Activated CD8-positive, alpha-beta T cell treated with anti-CD3 and anti-CD28 coated beads for 36 hours (primary cell): ENCODE measurements around the gene LPA. TPM values are rescaled to one million over a fixed set of nuclear protein-coding genes. Genes with fewer than 3 reads are reported as not detected.
"Not testable (repeated sequence)": the region's sequence is repeated elsewhere in the genome, so short reads cannot be mapped to it uniquely, and the experiment has no call there.

Experiments
- ATAC-seq: fragments of 200-7000 bp; cut with Tn5 transposase; one replicate; pipeline ENCODE4 v1.10.0; 2021; ENCODE audit warnings: mild to moderate bottlenecking, moderate library complexity
- CTCF ChIA-PET: fragments of 350-600 bp; sonication (Branson Sonifier 250); formaldehyde crosslinking; loops from one replicate; lab custom pipeline; 2021; ENCODE audit warnings: antibody characterized with exemption; lab: Charles Lee
- POLR2A ChIA-PET: fragments of 350-600 bp; sonication (Branson Sonifier 250); formaldehyde crosslinking; loops from one replicate; lab custom pipeline; 2021; ENCODE audit warnings: antibody characterized with exemption; lab: Charles Lee
- DNase-seq: peaks from one replicate; pipeline ENCODE4 v3.0.0-alpha.2; 2020
- H3K27ac Mint-ChIP-seq: one replicate; pipeline ENCODE4 v1.8.0; 2021; ENCODE audit warnings: mild to moderate bottlenecking, mixed read lengths
- H3K27me3 Mint-ChIP-seq: one replicate; pipeline ENCODE4 v1.8.0; 2021; ENCODE audit warnings: mixed read lengths
- H3K36me3 Mint-ChIP-seq: one replicate; pipeline ENCODE4 v1.8.0; 2021; ENCODE audit warnings: low read depth, mixed read lengths
- H3K4me1 Mint-ChIP-seq: one replicate; pipeline ENCODE4 v1.8.0; 2021; ENCODE audit warnings: low read depth, mixed read lengths
- H3K4me3 Mint-ChIP-seq: one replicate; pipeline ENCODE4 v1.8.0; 2021; ENCODE audit warnings: mild to moderate bottlenecking, moderate library complexity, mixed read lengths
- H3K9me3 Mint-ChIP-seq: one replicate; pipeline ENCODE4 v1.8.0; 2021; ENCODE audit warnings: mixed read lengths
- intact Hi-C: fragments of 100-400 bp; cut with micrococcal nuclease; formaldehyde crosslinking; loops from one replicate; pipeline ENCODE4 v1.10.0; 2022
- total RNA-seq, 2 experiments: library from RNA; stranded (reverse); gene quantifications; one replicate each; pipeline ENCODE4 v1.2.3, GENCODE V29; 2021
- TF ChIP-seq, protein P1 (sequence below): fragments of 200-600 bp; IDR thresholded peaks from one replicate; pipeline ENCODE4 v1.8.0; 2022; ENCODE audit warnings: antibody characterized with exemption, mild to moderate bottlenecking

LPA gene
- total RNA-seq, 2 experiments from 2014 or later = not detected

GRCh38 chr6:160634706-160635105, 29.4 kb downstream of the LPA start:
- intact Hi-C loops = no loop called here
- Mint-ChIP-seq H3K27me3 (no peaks in the 10 kb centered on the region), H3K27ac (no peak overlapping the region), H3K4me3 (no peak overlapping the region), H3K9me3 (no peaks in the 10 kb centered on the region), H3K4me1 (no peaks in the 10 kb centered on the region), H3K36me3 (no peaks in the 10 kb centered on the region)
- ATAC-seq = no peak
- ChIA-PET CTCF (no interaction called here), POLR2A (no interaction called here)
- TF ChIP-seq, protein P1, sequence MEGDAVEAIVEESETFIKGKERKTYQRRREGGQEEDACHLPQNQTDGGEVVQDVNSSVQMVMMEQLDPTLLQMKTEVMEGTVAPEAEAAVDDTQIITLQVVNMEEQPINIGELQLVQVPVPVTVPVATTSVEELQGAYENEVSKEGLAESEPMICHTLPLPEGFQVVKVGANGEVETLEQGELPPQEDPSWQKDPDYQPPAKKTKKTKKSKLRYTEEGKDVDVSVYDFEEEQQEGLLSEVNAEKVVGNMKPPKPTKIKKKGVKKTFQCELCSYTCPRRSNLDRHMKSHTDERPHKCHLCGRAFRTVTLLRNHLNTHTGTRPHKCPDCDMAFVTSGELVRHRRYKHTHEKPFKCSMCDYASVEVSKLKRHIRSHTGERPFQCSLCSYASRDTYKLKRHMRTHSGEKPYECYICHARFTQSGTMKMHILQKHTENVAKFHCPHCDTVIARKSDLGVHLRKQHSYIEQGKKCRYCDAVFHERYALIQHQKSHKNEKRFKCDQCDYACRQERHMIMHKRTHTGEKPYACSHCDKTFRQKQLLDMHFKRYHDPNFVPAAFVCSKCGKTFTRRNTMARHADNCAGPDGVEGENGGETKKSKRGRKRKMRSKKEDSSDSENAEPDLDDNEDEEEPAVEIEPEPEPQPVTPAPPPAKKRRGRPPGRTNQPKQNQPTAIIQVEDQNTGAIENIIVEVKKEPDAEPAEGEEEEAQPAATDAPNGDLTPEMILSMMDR = no peak
- DNase-seq = no peak

DNA sequence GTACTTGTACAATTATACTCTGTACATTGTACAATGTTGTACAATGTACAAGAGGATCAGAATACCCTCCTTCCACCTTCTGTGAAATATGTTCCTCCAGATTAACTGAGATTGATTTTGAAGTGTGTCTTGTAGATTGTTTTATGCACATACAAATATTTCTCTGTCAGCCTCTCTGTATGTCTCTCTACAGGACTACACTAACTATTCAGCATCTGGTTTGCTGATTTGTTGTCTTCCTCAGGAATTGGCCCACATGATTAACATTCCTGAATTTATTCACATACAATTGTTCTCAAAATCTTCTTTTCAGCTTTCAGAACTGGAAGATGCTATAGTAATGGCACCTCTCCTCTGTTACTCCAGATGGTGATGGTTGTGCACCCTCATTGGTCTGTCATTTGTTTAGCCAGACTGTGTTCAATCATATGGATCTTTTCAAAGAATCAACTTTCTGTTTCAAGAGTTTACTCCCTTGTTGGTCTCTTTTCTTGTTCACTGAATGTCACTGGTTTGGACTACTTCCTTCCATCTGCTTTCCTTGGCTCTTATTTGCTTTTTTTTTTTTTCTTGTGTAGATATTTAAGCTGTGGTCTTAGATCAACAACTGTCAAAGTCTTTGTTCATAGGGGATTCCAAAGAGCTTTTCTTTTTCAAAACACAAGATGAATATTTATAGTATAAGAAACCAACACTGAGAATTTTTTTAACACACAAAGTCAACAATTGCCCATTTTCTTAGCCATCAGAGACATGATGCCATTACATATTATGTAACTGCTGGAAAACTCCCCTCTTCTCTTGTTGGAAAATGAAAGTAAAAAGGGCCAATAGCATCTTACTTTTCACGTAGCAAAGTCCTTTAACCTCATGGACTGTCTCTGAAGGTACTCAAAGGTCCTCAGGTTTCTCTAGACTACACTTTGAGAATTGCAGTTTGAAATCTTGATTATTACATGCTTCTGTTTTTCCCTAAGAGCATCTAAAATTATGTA, 67.9 kb downstream of the LPA start:
- DNase-seq (no peak), ATAC-seq (no peak)
- no peaks in the 10 kb centered on the region for H3K36me3 Mint-ChIP-seq
- POLR2A ChIA-PET = no interaction called here
- H3K9me3 Mint-ChIP-seq = no peaks in the 10 kb centered on the region
- TF ChIP-seq, protein P1 = no peak
- no peaks in the 10 kb centered on the region for H3K4me1 Mint-ChIP-seq
- no peak overlapping the region for H3K27ac Mint-ChIP-seq
- no peak overlapping the region for H3K4me3 Mint-ChIP-seq
- CTCF ChIA-PET = no interaction called here
- intact Hi-C loops = loop anchor here (10.0 kb wide), 1 partner anchor 79 kb away; no protein-coding TSS in a partner anchor
- H3K27me3 Mint-ChIP-seq = peaks cover 14% of the 10 kb centered on the region

- POLR2A ChIA-PET, DNase-seq, H3K36me3 Mint-ChIP-seq, H3K4me3 Mint-ChIP-seq, H3K27ac Mint-ChIP-seq, ATAC-seq, CTCF ChIA-PET, H3K9me3 Mint-ChIP-seq, H3K4me1 Mint-ChIP-seq: not testable (repeated sequence)
- peaks cover 14% of the 10 kb centered on the region for H3K27me3 Mint-ChIP-seq
- intact Hi-C loops = loop anchor here (10.0 kb wide), 1 partner anchor 80 kb away; no protein-coding TSS in a partner anchor
Measured at GRCh38 chr6:160595297-160595696, 68.8 kb downstream of the LPA start.

DNA sequence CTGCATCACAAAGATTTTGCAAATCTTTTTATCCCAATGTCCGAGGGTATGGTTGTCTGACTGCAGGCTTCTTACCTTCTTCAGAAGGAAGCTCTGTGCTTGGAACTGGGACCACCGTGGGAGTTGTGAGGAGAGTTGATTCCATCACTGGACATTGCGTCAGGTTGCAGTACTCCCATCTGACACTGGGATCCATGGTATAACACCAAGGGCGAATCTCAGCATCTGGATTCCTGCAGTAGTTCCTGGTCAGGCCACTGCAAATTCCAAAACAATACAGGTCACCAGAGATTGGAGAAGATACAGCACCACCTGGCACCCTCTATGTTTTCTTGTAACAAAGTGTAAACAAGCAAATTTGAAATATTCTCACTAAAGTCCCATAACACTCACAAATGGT, 77.7 kb downstream of the LPA start:
- no peak for DNase-seq
- peaks cover 32% of the 10 kb centered on the region for H3K27me3 Mint-ChIP-seq
- TF ChIP-seq, protein P1 = no peak
- no peak for ATAC-seq
- H3K27ac Mint-ChIP-seq = no peak overlapping the region
- no peaks in the 10 kb centered on the region for H3K4me1 Mint-ChIP-seq
- POLR2A ChIA-PET = no interaction called here
- no peak overlapping the region for H3K4me3 Mint-ChIP-seq
- CTCF ChIA-PET = no interaction called here
- intact Hi-C loops = no loop called here
- H3K9me3 Mint-ChIP-seq = peaks cover 3% of the 10 kb centered on the region
- no peaks in the 10 kb centered on the region for H3K36me3 Mint-ChIP-seq

- no peak for ATAC-seq
Measured at GRCh38 chr6:160583794-160584193, 80.3 kb downstream of the LPA start.

More at GRCh38 chr6:160583794-160584193, 80.3 kb downstream of the LPA start:
- peaks cover 3% of the 10 kb centered on the region for H3K9me3 Mint-ChIP-seq
- H3K36me3 Mint-ChIP-seq = no peaks in the 10 kb centered on the region
- H3K27me3 Mint-ChIP-seq = peaks cover 34% of the 10 kb centered on the region
- intact Hi-C loops = no loop called here
- no peak overlapping the region for H3K4me3 Mint-ChIP-seq
- CTCF ChIA-PET = no interaction called here
- H3K4me1 Mint-ChIP-seq = no peaks in the 10 kb centered on the region
- no peak overlapping the region for H3K27ac Mint-ChIP-seq
- POLR2A ChIA-PET = no interaction called here
- TF ChIP-seq, protein P1 = no peak
- DNase-seq = no peak
